Caco-2 (cell line): ENCODE data around the gene TXNRD2. TPM values are rescaled to one million over a fixed set of nuclear protein-coding genes. Genes with fewer than 3 reads are reported as not detected.

Experiments used
- BruUV-seq: library from RNA; stranded (reverse); fragments of 400-500 nt; replicated peaks from 2 replicates; lab custom pipeline; 2021; lab: Mats Ljungman, UMichigan
- CTCF ChIA-PET: fragments of 300-600 bp; sonication (Branson Sonifier 250); formaldehyde crosslinking; loops from one replicate; lab custom pipeline; 2022; ENCODE audit warnings: antibody characterized with exemption; lab: Charles Lee
- POLR2A ChIA-PET: fragments of 300-600 bp; sonication (Branson Sonifier 250); formaldehyde crosslinking; loops from one replicate; lab custom pipeline; 2022; ENCODE audit warnings: antibody characterized with exemption; lab: Charles Lee
- DNase-seq, 2 experiments: peaks; one replicate each; pipeline versions ENCODE4 v3.0.0 to v3.0.0-alpha.2; 2020 to 2022
- H3K27me3 ChIP-seq: replicated peaks from 2 replicates; pipeline ENCODE4 v1.6.0; 2011; ENCODE audit warnings: low read length; ENCODE audit not compliant: control insufficient read depth, insufficient read depth
- H3K36me3 ChIP-seq: 2 replicates; pipeline ENCODE4 v1.5.1; 2011; ENCODE audit warnings: low read length; ENCODE audit not compliant: control insufficient read depth, insufficient read depth
- H3K4me1 ChIP-seq: fragments of 250-450 bp; sonication (Bioruptor Pico); 2 replicates; pipeline ENCODE4 v1.5.1; 2020; ENCODE audit warnings: mild to moderate bottlenecking
- H3K4me3 ChIP-seq: 2 replicates; pipeline ENCODE4 v1.5.1; 2011; ENCODE audit warnings: low read depth, mild to moderate bottlenecking, control low read depth, low read length
- H3K9me3 ChIP-seq: fragments of 250-450 bp; sonication (Bioruptor Pico); 2 replicates; pipeline ENCODE4 v1.5.1; 2020; ENCODE audit warnings: mild to moderate bottlenecking, moderate library complexity
- H3K27ac Mint-ChIP-seq: one replicate; pipeline ENCODE4 v1.8.0; 2022; ENCODE audit warnings: mixed read lengths; ENCODE audit not compliant: unreplicated experiment
- H3K27me3 Mint-ChIP-seq: one replicate; pipeline ENCODE4 v1.8.0; 2022; ENCODE audit warnings: mixed read lengths; ENCODE audit not compliant: insufficient read depth, unreplicated experiment
- H3K36me3 Mint-ChIP-seq: one replicate; pipeline ENCODE4 v1.8.0; 2022; ENCODE audit warnings: mild to moderate bottlenecking, mixed read lengths; ENCODE audit not compliant: insufficient read depth, unreplicated experiment
- H3K4me1 Mint-ChIP-seq: one replicate; pipeline ENCODE4 v1.8.0; 2022; ENCODE audit warnings: low read depth, mixed read lengths; ENCODE audit not compliant: unreplicated experiment
- H3K4me3 Mint-ChIP-seq: one replicate; pipeline ENCODE4 v1.8.0; 2022; ENCODE audit warnings: mild to moderate bottlenecking, moderate library complexity, mixed read lengths; ENCODE audit not compliant: unreplicated experiment
- H3K9me3 Mint-ChIP-seq: one replicate; pipeline ENCODE4 v1.8.0; 2022; ENCODE audit warnings: mixed read lengths; ENCODE audit not compliant: unreplicated experiment
- intact Hi-C: fragments of 100-400 bp; cut with micrococcal nuclease; formaldehyde crosslinking; loops from one replicate; pipeline ENCODE4 v1.10.0; 2022; ENCODE audit not compliant: unreplicated experiment
- total RNA-seq: library from RNA; stranded (reverse); gene quantifications from 2 replicates; pipeline ENCODE4 v1.2.3, GENCODE V29; 2022
- TF ChIP-seq, protein P1 (sequence below), 2 experiments: fragments of 200-600 bp in 1 of 2; IDR thresholded peaks; 1 replicate in 1 of 2; 2 replicates in 1 of 2; pipeline versions ENCODE4 v1.5.1 to v1.8.0; 2011 to 2022; ENCODE audit warnings: antibody characterized with exemption in 1 of 2, control low read depth in 1 of 2, inconsistent platforms in 1 of 2, low read depth in 1 of 2, low read length in 1 of 2, mild to moderate bottlenecking in 1 of 2, moderate library complexity in 1 of 2; ENCODE audit not compliant: insufficient read depth in 1 of 2, severe bottlenecking in 1 of 2, unreplicated experiment in 1 of 2

TXNRD2 gene
- total RNA-seq, 1 experiment from 2014 or later, result 44.8 TPM

DNA sequence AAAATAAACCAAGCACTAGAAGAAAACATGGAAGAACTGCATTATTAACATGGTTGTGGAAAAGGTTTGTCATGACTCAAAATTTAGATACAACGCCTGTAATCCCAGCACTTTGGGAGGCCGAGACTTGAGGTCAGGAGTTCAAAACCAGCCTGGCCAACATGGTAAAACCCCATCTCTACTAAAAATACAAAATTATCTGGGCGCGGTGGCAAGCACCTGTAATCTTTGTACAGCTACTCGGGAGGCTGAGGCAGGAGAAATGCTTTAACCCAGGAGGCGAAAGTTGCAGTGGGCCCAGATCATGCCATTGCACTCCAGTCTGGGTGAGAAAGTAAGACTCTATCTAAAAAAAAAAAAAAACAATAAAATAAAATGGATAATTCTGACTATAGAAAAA is 110.6 kb downstream of the TXNRD2 start:
- no peak for DNase-seq
- POLR2A ChIA-PET, result no interaction called here
- intact Hi-C loops, result no loop called here
- BruUV-seq, result no TSS peak
- TF ChIP-seq, protein P1, sequence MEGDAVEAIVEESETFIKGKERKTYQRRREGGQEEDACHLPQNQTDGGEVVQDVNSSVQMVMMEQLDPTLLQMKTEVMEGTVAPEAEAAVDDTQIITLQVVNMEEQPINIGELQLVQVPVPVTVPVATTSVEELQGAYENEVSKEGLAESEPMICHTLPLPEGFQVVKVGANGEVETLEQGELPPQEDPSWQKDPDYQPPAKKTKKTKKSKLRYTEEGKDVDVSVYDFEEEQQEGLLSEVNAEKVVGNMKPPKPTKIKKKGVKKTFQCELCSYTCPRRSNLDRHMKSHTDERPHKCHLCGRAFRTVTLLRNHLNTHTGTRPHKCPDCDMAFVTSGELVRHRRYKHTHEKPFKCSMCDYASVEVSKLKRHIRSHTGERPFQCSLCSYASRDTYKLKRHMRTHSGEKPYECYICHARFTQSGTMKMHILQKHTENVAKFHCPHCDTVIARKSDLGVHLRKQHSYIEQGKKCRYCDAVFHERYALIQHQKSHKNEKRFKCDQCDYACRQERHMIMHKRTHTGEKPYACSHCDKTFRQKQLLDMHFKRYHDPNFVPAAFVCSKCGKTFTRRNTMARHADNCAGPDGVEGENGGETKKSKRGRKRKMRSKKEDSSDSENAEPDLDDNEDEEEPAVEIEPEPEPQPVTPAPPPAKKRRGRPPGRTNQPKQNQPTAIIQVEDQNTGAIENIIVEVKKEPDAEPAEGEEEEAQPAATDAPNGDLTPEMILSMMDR (IDR thresholded peaks at IDR 0.05; ENCODE audit: insufficient read depth in 1 of 2, low read depth in 1 of 2, low read length in 1 of 2, severe bottlenecking in 1 of 2, unreplicated experiment in 1 of 2), result no peak
- Mint-ChIP-seq H3K27me3 (no peaks in the 10 kb centered on the region), H3K27ac (no peak overlapping the region), H3K36me3 (no peaks in the 10 kb centered on the region), H3K4me3 (no peak overlapping the region), H3K4me1 (no peaks in the 10 kb centered on the region), H3K9me3 (no peaks in the 10 kb centered on the region)
- no peaks in the 10 kb centered on the region for H3K27me3 ChIP-seq
- CTCF ChIA-PET, result no interaction called here
- no peak overlapping the region for H3K4me3 ChIP-seq
- H3K36me3 ChIP-seq, result no peaks in the 10 kb centered on the region
- no peaks in the 10 kb centered on the region; the same call in 1 of the 2 replicates for H3K9me3 ChIP-seq
- 0 out of 2 replicates have a peak, but pooled peaks cover 4% of the 10 kb centered on the region for H3K4me1 ChIP-seq

DNA sequence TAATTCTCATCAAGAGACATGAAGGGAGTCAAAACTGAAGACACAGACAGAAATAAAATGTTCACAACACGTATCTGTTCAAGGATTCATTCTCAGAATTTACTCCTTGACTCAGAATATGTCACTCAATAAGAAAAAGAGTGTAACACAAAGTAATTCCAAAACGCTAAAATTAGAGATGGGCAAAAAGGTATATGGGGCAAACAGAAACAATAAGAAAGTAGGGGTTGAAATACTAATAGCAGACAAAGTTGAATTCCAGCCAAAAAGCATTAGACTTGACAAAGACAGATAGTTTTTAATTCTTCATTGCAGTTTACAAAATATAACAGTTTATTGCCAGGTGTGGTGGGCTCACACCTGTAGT is 113.6 kb downstream of the TXNRD2 start:
- ChIA-PET CTCF (no interaction called here), POLR2A (no interaction called here)
- no peak overlapping the region for H3K27ac Mint-ChIP-seq
- no peak overlapping the region for H3K4me3 Mint-ChIP-seq
- peaks cover 6% of the 10 kb centered on the region for H3K4me1 Mint-ChIP-seq
- no peak for DNase-seq
- Histone ChIP-seq H3K4me3 (no peak overlapping the region), H3K4me1 (peaks cover 17% of the 10 kb centered on the region), H3K27me3 (no peaks in the 10 kb centered on the region), H3K9me3 (no peaks in the 10 kb centered on the region), H3K36me3 (no peaks in the 10 kb centered on the region)
- TF ChIP-seq, protein P1 (IDR thresholded peaks at IDR 0.05; ENCODE audit: insufficient read depth in 1 of 2, low read depth in 1 of 2, low read length in 1 of 2, severe bottlenecking in 1 of 2, unreplicated experiment in 1 of 2), result no peak
- H3K27me3 Mint-ChIP-seq, result no peaks in the 10 kb centered on the region
- intact Hi-C loops, result no loop called here
- no TSS peak for BruUV-seq
- no peaks in the 10 kb centered on the region for H3K9me3 Mint-ChIP-seq
- H3K36me3 Mint-ChIP-seq, result no peaks in the 10 kb centered on the region

DNA sequence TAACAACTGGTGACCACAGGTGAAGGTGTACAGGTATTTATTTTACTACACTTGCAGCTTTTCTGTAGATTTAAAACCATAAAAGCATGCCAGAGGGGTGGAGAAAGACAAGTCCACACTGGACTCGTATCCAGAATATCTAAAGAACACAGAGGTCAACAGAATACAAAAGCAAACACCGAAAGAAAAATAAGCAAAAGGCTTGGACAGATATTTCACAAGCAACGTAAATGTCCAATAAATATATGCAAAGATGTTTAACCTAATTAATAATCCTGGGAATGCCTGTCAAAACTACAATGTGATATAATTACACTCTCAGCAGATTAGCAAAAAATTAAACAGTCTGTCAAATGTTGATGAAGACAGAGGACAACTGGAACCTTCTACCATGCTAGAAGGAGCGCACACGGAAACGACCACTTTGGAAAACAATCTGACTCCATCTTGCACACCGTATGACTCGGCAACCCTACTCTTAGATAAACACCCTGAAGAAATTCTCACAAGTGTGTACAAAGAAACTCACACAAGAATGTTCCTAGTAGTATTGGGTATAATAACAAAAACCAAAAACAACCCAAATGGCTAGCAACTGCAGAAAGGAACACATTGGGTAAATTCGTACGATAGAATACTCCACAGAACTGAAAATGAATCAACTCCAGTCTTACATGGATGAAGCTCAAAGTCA is 114.1 kb downstream of the TXNRD2 start:
- intact Hi-C loops, result no loop called here

More for the DNA sequence above, 114.1 kb downstream of the TXNRD2 start:
- Histone ChIP-seq H3K36me3 (no peaks in the 10 kb centered on the region), H3K4me3 (no peak overlapping the region), H3K9me3 (no peaks in the 10 kb centered on the region), H3K4me1 (peaks cover 17% of the 10 kb centered on the region), H3K27me3 (no peaks in the 10 kb centered on the region)
- CTCF ChIA-PET, result no interaction called here
- peaks cover 6% of the 10 kb centered on the region for H3K4me1 Mint-ChIP-seq
- DNase-seq, result no peak
- no peak overlapping the region for H3K4me3 Mint-ChIP-seq
- H3K27ac Mint-ChIP-seq, result no peak overlapping the region
- H3K36me3 Mint-ChIP-seq, result no peaks in the 10 kb centered on the region
- POLR2A ChIA-PET, result no interaction called here
- TF ChIP-seq, protein P1 (IDR thresholded peaks at IDR 0.05; ENCODE audit: insufficient read depth in 1 of 2, low read depth in 1 of 2, low read length in 1 of 2, severe bottlenecking in 1 of 2, unreplicated experiment in 1 of 2), result no peak
- BruUV-seq, result no TSS peak
- H3K27me3 Mint-ChIP-seq, result no peaks in the 10 kb centered on the region
- H3K9me3 Mint-ChIP-seq, result no peaks in the 10 kb centered on the region
